Activated CD4-positive, alpha-beta T cell treated with anti-CD3 and anti-CD28 coated beads for 48 hours (primary cell): ENCODE data around the gene VWA7.
A peak's percentile ranks its signal among the peaks of the same experiment; 100 is the strongest.
"Not testable (repeated sequence)": the region's sequence is repeated elsewhere in the genome, so short reads cannot be mapped to it uniquely, and the experiment has no call there.

Experiments used
- DNase-seq: peaks from one replicate; pipeline ENCODE4 v3.0.0-alpha.2; 2020

The VWA7 gene

GRCh38 chr6:31799781-31800180 lies 22.7 kb upstream of the VWA7 start:
- DNase-seq, result no peak

- no peak for DNase-seq
These were observed 20.5 kb upstream of the VWA7 start for GRCh38 chr6:31797588-31797987.

GRCh38 chr6:31796993-31797385 lies 19.9 kb upstream of the VWA7 start:
- DNase-seq, result no peak

- peak; percentile 90 for DNase-seq
These were observed 18.6 kb upstream of the VWA7 start, which contains the start of gene VARS1 for GRCh38 chr6:31795616-31796298. Gene VARS1, minus strand, starts transcription at chr6:31795752. Its CDS starts 535 bp downstream, at chr6:31795217.

- no peak for DNase-seq
These were observed 17.9 kb upstream of the VWA7 start for GRCh38 chr6:31794866-31795615.

- no peak for DNase-seq
These were observed 17.3 kb upstream of the VWA7 start for GRCh38 chr6:31794294-31794865.

- not testable (repeated sequence) for DNase-seq
These were observed 16.8 kb upstream of the VWA7 start for GRCh38 chr6:31793927-31794245.

GRCh38 chr6:31792761-31793171 lies 15.6 kb upstream of the VWA7 start:
- DNase-seq, result no peak

GRCh38 chr6:31792090-31792374 lies 14.9 kb upstream of the VWA7 start:
- no peak for DNase-seq

- DNase-seq, result peak; percentile 61
These were observed 14.4 kb upstream of the VWA7 start for GRCh38 chr6:31791324-31792089.

GRCh38 chr6:31785475-31785874 lies 8.3 kb upstream of the VWA7 start:
- DNase-seq, result no peak

GRCh38 chr6:31784098-31784925 lies 7.2 kb upstream of the VWA7 start:
- DNase-seq, result no peak

- DNase-seq, result no peak
These were observed 5.2 kb upstream of the VWA7 start for GRCh38 chr6:31782126-31782855.

GRCh38 chr6:31781244-31782125 lies 4.4 kb upstream of the VWA7 start:
- no peak for DNase-seq

- no peak for DNase-seq
These were observed 3.5 kb upstream of the VWA7 start for GRCh38 chr6:31780507-31781243.

- DNase-seq, result no peak
These were observed 2.8 kb upstream of the VWA7 start for GRCh38 chr6:31779908-31780307.

- DNase-seq, result no peak
These were observed 2.1 kb upstream of the VWA7 start for GRCh38 chr6:31778999-31779885.

GRCh38 chr6:31778193-31778592 lies 1.1 kb upstream of the VWA7 start:
- no peak for DNase-seq

- no peak for DNase-seq
These were observed 531 bp upstream of the VWA7 start for GRCh38 chr6:31777667-31778050.
